WI38 (cell line): ENCODE measurements around the gene CNTN5.

Experiments
- H3K4me3 ChIP-seq: 2 replicates; pipeline ENCODE4 v1.5.1; 2011; ENCODE audit warnings: low read depth, mild to moderate bottlenecking, control low read depth, low read length
- CTCF ChIP-seq: IDR thresholded peaks from 2 replicates; pipeline ENCODE4 v1.5.1; 2012; ENCODE audit warnings: low read depth, mild to moderate bottlenecking, control low read depth, low read length

Gene CNTN5

GRCh38 chr11:99020352-99021225 lies at the start of gene CNTN5:
TSS of gene CNTN5 (plus strand) at chr11:99020949.
- peak within 1 kb of the TSS; percentile 57 for H3K4me3 ChIP-seq
- no peak for TF ChIP-seq CTCF

- no peak overlapping the region for H3K4me3 ChIP-seq
Measured at GRCh38 chr11:98979205-98979604, 41.5 kb upstream of the CNTN5 start.

GRCh38 chr11:99015634-99016454 lies 4.9 kb upstream of the CNTN5 start:
- H3K4me3 ChIP-seq: no peak overlapping the region
- TF ChIP-seq CTCF: peak; percentile 69; the same call in 1 of the 2 replicates

More at GRCh38 chr11:98979205-98979604, 41.5 kb upstream of the CNTN5 start:
- no peak for TF ChIP-seq CTCF

- TF ChIP-seq CTCF: no peak
- H3K4me3 ChIP-seq: peak overlapping the region; percentile 32
Measured at GRCh38 chr11:99019696-99020095, 1.1 kb upstream of the CNTN5 start.

GRCh38 chr11:99037057-99037456 lies 16.3 kb downstream of the CNTN5 start:
- H3K4me3 ChIP-seq: no peak overlapping the region
- TF ChIP-seq CTCF: no peak

- no peak overlapping the region for H3K4me3 ChIP-seq
- TF ChIP-seq CTCF: no peak
Measured at GRCh38 chr11:99063331-99063730, 42.6 kb downstream of the CNTN5 start.

GRCh38 chr11:99065121-99065520 lies 44.4 kb downstream of the CNTN5 start:
- TF ChIP-seq CTCF: no peak
- no peak overlapping the region for H3K4me3 ChIP-seq
